Keratinocyte (primary cell): ENCODE results near the gene LAD1. TPM values are rescaled to one million over a fixed set of nuclear protein-coding genes. Genes with fewer than 3 reads are reported as not detected.
A peak's percentile ranks its signal among the peaks of the same experiment; 100 is the strongest.

Experiments used
- DNase-seq: peaks from one replicate; pipeline ENCODE4 v3.0.0-alpha.2; 2011; ENCODE audit warnings: low read depth, missing footprints, low spot score
- FAIRE-seq: peaks from 2 replicates; lab custom pipeline; 2011; peaks lifted over from hg19 to GRCh38; lab: Jason Lieb, UNC
- H2AFZ ChIP-seq: 2 replicates; pipeline ENCODE4 v1.6.0; 2012; ENCODE audit warnings: low read length, control low read depth, inconsistent platforms; ENCODE audit not compliant: control insufficient read depth
- H3K27ac ChIP-seq: 2 replicates; pipeline ENCODE4 v1.5.1; 2011; ENCODE audit warnings: low read length; ENCODE audit not compliant: control insufficient read depth, insufficient read depth
- H3K27me3 ChIP-seq: 3 replicates; pipeline ENCODE4 v1.6.0; 2011; ENCODE audit warnings: low read length; ENCODE audit not compliant: control insufficient read depth, insufficient read depth; ENCODE audit errors: extremely low read depth
- H3K36me3 ChIP-seq, 2 experiments: 2 replicates in 1 of 2; 3 replicates in 1 of 2; pipeline ENCODE4 v1.5.1; 2011; ENCODE audit warnings: low read length in 2 of 2, mild to moderate bottlenecking in 1 of 2; ENCODE audit not compliant: control insufficient read depth in 2 of 2, insufficient read depth in 2 of 2; ENCODE audit errors: extremely low read depth in 1 of 2
- H3K4me1 ChIP-seq: 3 replicates; pipeline ENCODE4 v1.5.1; 2011; ENCODE audit warnings: low read length; ENCODE audit not compliant: control insufficient read depth, insufficient read depth; ENCODE audit errors: extremely low read depth
- H3K4me2 ChIP-seq: 3 replicates; pipeline ENCODE4 v1.6.0; 2011; ENCODE audit warnings: low read depth, low read length; ENCODE audit not compliant: control insufficient read depth, insufficient read depth; ENCODE audit errors: extremely low read depth
- H3K4me3 ChIP-seq, 3 experiments: fragments of 200-600 bp in 1 of 3; sonication (generic) in 1 of 3; 2 replicates in 2 of 3; 3 replicates in 1 of 3; pipeline ENCODE4 v1.5.1; 2011 to 2016; ENCODE audit warnings: low read length in 3 of 3, mild to moderate bottlenecking in 3 of 3, control low read depth in 2 of 3, inconsistent platforms in 1 of 3, low read depth in 1 of 3, mixed read lengths in 1 of 3, mixed run types in 1 of 3, moderate library complexity in 1 of 3; ENCODE audit not compliant: control insufficient read depth in 2 of 3, insufficient read depth in 2 of 3; ENCODE audit errors: extremely low read depth in 1 of 3
- H3K79me2 ChIP-seq: 2 replicates; pipeline ENCODE4 v1.6.0; 2012; ENCODE audit warnings: low read length; ENCODE audit not compliant: control insufficient read depth, insufficient read depth
- H3K9ac ChIP-seq: 3 replicates; pipeline ENCODE4 v1.6.0; 2011; ENCODE audit warnings: low read length; ENCODE audit not compliant: control insufficient read depth, insufficient read depth; ENCODE audit errors: extremely low read depth
- H3K9me1 ChIP-seq: 3 replicates; pipeline ENCODE4 v1.6.0; 2011; ENCODE audit warnings: low read length; ENCODE audit not compliant: control insufficient read depth, insufficient read depth; ENCODE audit errors: extremely low read depth
- H3K9me3 ChIP-seq: 2 replicates; pipeline ENCODE4 v1.5.1; 2012; ENCODE audit warnings: low read depth, low read length; ENCODE audit not compliant: control insufficient read depth
- H4K20me1 ChIP-seq: 3 replicates; pipeline ENCODE4 v1.6.0; 2011; ENCODE audit warnings: low read length; ENCODE audit not compliant: control insufficient read depth, insufficient read depth; ENCODE audit errors: extremely low read depth
- CTCF ChIP-seq, 3 experiments: IDR thresholded peaks in 1 of 3; conservative IDR thresholded peaks in 1 of 3; optimal IDR thresholded peaks in 1 of 3; 2 replicates in 2 of 3; 3 replicates in 1 of 3; pipeline versions ENCODE3 to v1.5.1; 2011; ENCODE audit warnings: low read length in 3 of 3, mild to moderate bottlenecking in 3 of 3, moderate library complexity in 2 of 3, control low read depth in 1 of 3, inconsistent platforms in 1 of 3; ENCODE audit not compliant: insufficient read depth in 2 of 3; ENCODE audit errors: extremely low read depth in 1 of 3
- EZH2 ChIP-seq: IDR thresholded peaks from one replicate; pipeline ENCODE4 v1.6.1; 2012; ENCODE audit warnings: inconsistent platforms, mild to moderate bottlenecking, low read length, moderate library complexity
- dilution Hi-C: fragments of 300-500 bp; cut with MboI; formaldehyde crosslinking; loops from one replicate; pipeline ENCODE4 v1.7.0; 2020; ENCODE audit warnings: low sequenced_read_pairs; ENCODE audit not compliant: extremely low pct_ligation_motif_present
- polyA plus RNA-seq, 5 experiments: library from polyadenylated mRNA; depleted of rRNA in 3 of 5; stranded (reverse) in 3 of 5; stranded (forward) in 1 of 5; unstranded in 1 of 5; fragments of >200 nt; gene quantifications; 1 replicate in 1 of 5; 2 replicates in 3 of 5; 3 replicates in 1 of 5; pipeline versions ENCODE4 v1.2.1 to v1.2.3, GENCODE V29; 2011 to 2012; ENCODE audit warnings: missing spikeins in 2 of 5, low read depth in 1 of 5, low replicate concordance in 1 of 5

Gene LAD1
- polyA plus RNA-seq, 1 donor (not counting 4 experiments of a cell fraction or from before 2014, with no cell fraction given), result 82.9 TPM

GRCh38 chr1:201362906-201363305 lies 36.2 kb downstream of the LAD1 start:
- H3K27ac ChIP-seq, result no peak overlapping the region
- TF ChIP-seq EZH2 (no peak), CTCF (optimal IDR thresholded peaks at IDR 0.05 in 1 of 3, IDR thresholded peaks at IDR 0.05 in 1 of 3, conservative IDR thresholded peaks at IDR 0.05 in 1 of 3; ENCODE audit: extremely low read depth in 1 of 3, insufficient read depth in 2 of 3, low read length in 3 of 3) (no peak)

GRCh38 chr1:201361652-201362504 lies 37.2 kb downstream of the LAD1 start:
- Histone ChIP-seq H3K27me3 (peaks cover 17% of the 10 kb centered on the region), H3K36me3 (no peaks in the 10 kb centered on the region), H2AFZ (no peak overlapping the region), H3K9me3 (no peaks in the 10 kb centered on the region), H3K79me2 (no peaks in the 10 kb centered on the region), H3K4me1 (peaks cover 11% of the 10 kb centered on the region), H3K4me3 (no peak overlapping the region), H3K9ac (no peak overlapping the region), H4K20me1 (no peaks in the 10 kb centered on the region), H3K27ac (no peak overlapping the region), H3K9me1 (no peaks in the 10 kb centered on the region), H3K4me2 (no peak overlapping the region)
- peak; percentile 96 for FAIRE-seq
- DNase-seq, result no peak
- dilution Hi-C loops, result no loop called here
- no peak for TF ChIP-seq EZH2
- peak; percentile 89 to 95 (median 92) for TF ChIP-seq CTCF (optimal IDR thresholded peaks at IDR 0.05 in 1 of 3, IDR thresholded peaks at IDR 0.05 in 1 of 3, conservative IDR thresholded peaks at IDR 0.05 in 1 of 3; ENCODE audit: extremely low read depth in 1 of 3, insufficient read depth in 2 of 3, low read length in 3 of 3)

More at GRCh38 chr1:201362906-201363305, 36.2 kb downstream of the LAD1 start:
- Histone ChIP-seq H3K79me2 (no peaks in the 10 kb centered on the region), H3K36me3 (no peaks in the 10 kb centered on the region), H4K20me1 (no peaks in the 10 kb centered on the region), H3K4me2 (no peak overlapping the region), H3K27me3 (peaks cover 24% of the 10 kb centered on the region), H3K4me3 (no peak overlapping the region), H3K4me1 (peaks cover 11% of the 10 kb centered on the region), H3K9ac (no peak overlapping the region), H3K9me3 (no peaks in the 10 kb centered on the region), H3K9me1 (no peaks in the 10 kb centered on the region), H2AFZ (no peak overlapping the region)
- FAIRE-seq, result no peak
- dilution Hi-C loops, result no loop called here
- DNase-seq, result no peak
